K562 (cell line): ENCODE data around the gene COL20A1. TPM values are rescaled to one million over a fixed set of nuclear protein-coding genes. Genes with fewer than 3 reads are reported as not detected.

Experiments used
- ATAC-seq: fragments of 200-7000 bp; cut with Tn5 transposase; 3 replicates; pipeline ENCODE4 v1.9.1; 2020; ENCODE audit warnings: moderate library complexity
- BruUV-seq: library from RNA; stranded (reverse); fragments of 400-500 nt; replicated peaks from 2 replicates; lab custom pipeline; 2021; lab: Mats Ljungman, UMichigan
- CTCF ChIA-PET: fragments of 300-600 bp; formaldehyde crosslinking; extraction: SDS; loops from one replicate; lab custom pipeline; 2021; ENCODE audit warnings: low intra/inter-chr PET ratio; lab: Yijun Ruan, JAX
- POLR2A ChIA-PET: fragments of 300-600, 350-650 bp; sonication (Branson Sonifier 250); formaldehyde crosslinking; extraction: SDS; loops from one replicate; lab custom pipeline; 2021; ENCODE audit warnings: antibody characterized with exemption, inconsistent platforms; lab: Yijun Ruan, JAX
- DNase-seq, 4 experiments: peaks; one replicate each; pipeline versions ENCODE4 v3.0.0 to v3.0.0-alpha.2; 2011 to 2018; ENCODE audit warnings: low spot score in 3 of 4, mixed read lengths in 3 of 4; ENCODE audit errors: extremely low read depth in 1 of 4
- FAIRE-seq: peaks from 2 replicates; lab custom pipeline; 2011; peaks lifted over from hg19 to GRCh38; lab: Jason Lieb, UNC
- H2AFZ ChIP-seq: 2 replicates; pipeline ENCODE4 v1.6.0; 2011; ENCODE audit warnings: low read depth, low read length, control low read depth, inconsistent platforms
- H3K27ac ChIP-seq: fragments of 200-600 bp; 3 replicates; pipeline ENCODE4 v1.8.0; 2011; ENCODE audit warnings: low read depth, mild to moderate bottlenecking, control low read depth, inconsistent platforms, low read length, moderate library complexity, mixed read lengths; ENCODE audit errors: extremely low read depth
- H3K27me3 ChIP-seq, 2 experiments: fragments of 300-600 bp in 1 of 2; 2 replicates in 1 of 2; 3 replicates in 1 of 2; pipeline versions ENCODE4 v1.6.0 to v1.8.0; 2011; ENCODE audit warnings: inconsistent platforms in 2 of 2, low read length in 2 of 2, mild to moderate bottlenecking in 1 of 2, mixed read lengths in 1 of 2, moderate library complexity in 1 of 2; ENCODE audit not compliant: control insufficient read depth in 2 of 2, insufficient read depth in 2 of 2
- H3K36me3 ChIP-seq: fragments of 300-600 bp; 3 replicates; pipeline ENCODE4 v1.8.0; 2011; ENCODE audit warnings: mild to moderate bottlenecking, low read length, inconsistent platforms; ENCODE audit not compliant: control insufficient read depth, insufficient read depth
- H3K4me1 ChIP-seq, 2 experiments: fragments of 200-600 bp in 1 of 2; replicated peaks in 1 of 2; 2 replicates in 1 of 2; 3 replicates in 1 of 2; pipeline versions ENCODE4 v1.5.1 to v1.8.0; 2011; ENCODE audit warnings: inconsistent platforms in 2 of 2, low read length in 2 of 2, mild to moderate bottlenecking in 1 of 2, mixed read lengths in 1 of 2, moderate library complexity in 1 of 2; ENCODE audit not compliant: control insufficient read depth in 2 of 2, insufficient read depth in 2 of 2
- H3K4me2 ChIP-seq: 2 replicates; pipeline ENCODE4 v1.6.1; 2011; ENCODE audit warnings: low read length, control low read depth, inconsistent platforms, mixed read lengths; ENCODE audit not compliant: insufficient read depth
- H3K4me3 ChIP-seq: fragments of 200-600 bp; sonication (generic), shearing (Covaris generic); 2 replicates; pipeline ENCODE4 v1.5.1; 2016; ENCODE audit warnings: control low read depth, inconsistent platforms
- H3K79me2 ChIP-seq: fragments of 200-600 bp; 3 replicates; pipeline ENCODE4 v1.8.0; 2011; ENCODE audit warnings: low read length, inconsistent platforms; ENCODE audit not compliant: control insufficient read depth, insufficient read depth
- H3K9ac ChIP-seq, 2 experiments: 2 replicates each; pipeline versions ENCODE4 v1.6.0 to v1.6.1; 2011; ENCODE audit warnings: low read depth in 2 of 2, low read length in 2 of 2, control low read depth in 1 of 2, inconsistent platforms in 1 of 2, mild to moderate bottlenecking in 1 of 2, mixed read lengths in 1 of 2; ENCODE audit not compliant: insufficient read depth in 1 of 2
- H3K9me1 ChIP-seq: one replicate; pipeline ENCODE4 v1.6.0; 2011; ENCODE audit warnings: inconsistent platforms, mild to moderate bottlenecking, low read length, moderate library complexity; ENCODE audit not compliant: control insufficient read depth, insufficient read depth
- H3K9me3 ChIP-seq: replicated peaks from 2 replicates; pipeline ENCODE4 v1.5.1; 2011; ENCODE audit warnings: low read depth, low read length, inconsistent platforms; ENCODE audit not compliant: control insufficient read depth, insufficient read depth
- H4K20me1 ChIP-seq: replicated peaks from 2 replicates; pipeline ENCODE4 v1.6.1; 2011; ENCODE audit warnings: low read length, inconsistent platforms, mixed read lengths; ENCODE audit not compliant: control insufficient read depth, insufficient read depth
- ADNP ChIP-seq: fragments of 200-800 bp; sonication (Bioruptor generic); IDR thresholded peaks from 2 replicates; pipeline ENCODE4 v1.6.1; 2016; ENCODE audit warnings: missing genetic modification characterization, missing compliant biosample characterization
- ATF1 ChIP-seq, 2 experiments: fragments of 450-650 bp in 1 of 2; IDR thresholded peaks; 2 replicates each; pipeline ENCODE4 v1.6.1; 2016; ENCODE audit warnings: missing compliant biosample characterization in 1 of 2, missing genetic modification characterization in 1 of 2
- BCOR ChIP-seq: fragments of 450-650 bp; IDR thresholded peaks from 2 replicates; pipeline ENCODE4 v1.6.1; 2016
- CBX1 ChIP-seq: sonication (generic); IDR thresholded peaks from 2 replicates; pipeline ENCODE4 v1.6.1; 2016; ENCODE audit warnings: antibody characterized with exemption, low read depth, mild to moderate bottlenecking
- KDM1A ChIP-seq, 2 experiments: fragments of 450-650 bp; IDR thresholded peaks; 2 replicates each; pipeline ENCODE4 v1.6.1; 2016; ENCODE audit warnings: mild to moderate bottlenecking in 2 of 2
- RBM25 ChIP-seq: fragments of 200-400 bp; formaldehyde crosslinking; IDR thresholded peaks from 2 replicates; pipeline ENCODE4 v1.6.1; 2018; ENCODE audit warnings: low read length, low read depth, moderate library complexity; ENCODE audit not compliant: severe bottlenecking
- TAF15 ChIP-seq: fragments of 200-400 bp; formaldehyde crosslinking; IDR thresholded peaks from 2 replicates; pipeline ENCODE4 v1.6.1; 2017; ENCODE audit warnings: mild to moderate bottlenecking, low read depth, low read length, moderate library complexity
- U2AF1 ChIP-seq: fragments of 200-400 bp; formaldehyde crosslinking; optimal IDR thresholded peaks from 2 replicates; pipeline ENCODE3; 2017; ENCODE audit warnings: mild to moderate bottlenecking, low read depth, low read length, moderate library complexity
- ZNF121 ChIP-seq: sonication (generic); formaldehyde crosslinking; conservative IDR thresholded peaks from 2 replicates; pipeline ENCODE4 v1.8.0; 2022; ENCODE audit warnings: missing genetic modification reagents
- ZNF507 ChIP-seq: conservative IDR thresholded peaks from 2 replicates; pipeline ENCODE4 v1.6.1; 2017; ENCODE audit warnings: missing genetic modification characterization, missing compliant biosample characterization
- WGBS: fragments of 100-300 bp; shearing (Covaris generic); methylation state at CpG from one replicate; pipeline ENCODE4 v1.1.6; 2016; ENCODE audit warnings: low coverage, mixed read lengths; ENCODE audit not compliant: insufficient coverage; ENCODE audit errors: missing lambda C conversion rate; 5-methylcytosine and 5-hydroxymethylcytosine counted together
- in situ Hi-C: fragments of 300-500 bp; cut with MboI; formaldehyde crosslinking; loops from 4 replicates; pipeline ENCODE4 v1.15.0; 2018; ENCODE audit warnings: inconsistent platforms, mixed read lengths
- intact Hi-C: fragments of 100-400 bp; cut with micrococcal nuclease; formaldehyde crosslinking; loops from 2 replicates; pipeline ENCODE4 v1.14.2; 2022
- polyA plus RNA-seq, 8 experiments: library from polyadenylated mRNA; depleted of rRNA in 4 of 8; stranded (reverse) in 5 of 8; unstranded in 3 of 8; fragments of >200 nt; fragmentation: Nextera tagmentation in 2 of 8; fragmentation: Illumina TruSeq in 1 of 8; extraction: Ambion mirVana in 2 of 8; extraction: Trizol in 1 of 8; gene quantifications; 2 replicates each; pipeline versions ENCODE4 v1.2.1 to v1.2.3, GENCODE V29; 2011 to 2014; ENCODE audit warnings: inconsistent platforms in 1 of 8, missing spikeins in 1 of 8
- total RNA-seq, 7 experiments: library from RNA; depleted of rRNA in 6 of 7; stranded (reverse); fragments of >200 nt in 6 of 7; fragmentation: Illumina TruSeq in 2 of 7; extraction: Trizol in 2 of 7; gene quantifications; 2 replicates each; pipeline versions ENCODE4 v1.2.1 to v1.2.3, GENCODE V29; 2011 to 2021; ENCODE audit warnings: low replicate concordance in 1 of 7

COL20A1 gene
- total and polyA plus RNA-seq, 9 of the 15 experiments (the other 6 are each of a cell fraction or from before 2014, with no cell fraction given) = not detected

- TF ChIP-seq U2AF1 (no peak), ZNF507 (tag) (peak; percentile 93)
- H3K9me1 ChIP-seq = no peaks in the 10 kb centered on the region
- no peak overlapping the region for H3K4me3 ChIP-seq
- no peaks in the 10 kb centered on the region for H3K79me2 ChIP-seq
- H3K4me1 ChIP-seq = peaks cover 0 to 9% of the 10 kb centered on the region in 2 experiments; a peak in 1 of 5 replicates
- ChIA-PET POLR2A (no interaction called here), CTCF (no interaction called here)
- no peak overlapping the region for H3K27ac ChIP-seq
- H2AFZ ChIP-seq = no peak overlapping the region
- no TSS peak for BruUV-seq
- DNase-seq (no peak), ATAC-seq (no peak), FAIRE-seq (no peak)
- no peaks in the 10 kb centered on the region for H3K36me3 ChIP-seq
- intact Hi-C loops = no loop called here
- in situ Hi-C loops = no loop called here
- H3K4me2 ChIP-seq = no peak overlapping the region
- no peak overlapping the region for H3K9ac ChIP-seq
- H3K27me3 ChIP-seq = peaks cover 0 to 24% of the 10 kb centered on the region in 2 experiments; a peak in 4 of 5 replicates
- H4K20me1 ChIP-seq = no peaks in the 10 kb centered on the region
- WGBS = 13% methylated on average over 1 of the region's 1 CpG
- H3K9me3 ChIP-seq = no peaks in the 10 kb centered on the region
These were observed 8.7 kb downstream of the COL20A1 start for GRCh38 chr20:63301671-63302070.

- Histone ChIP-seq H3K4me3 (no peak overlapping the region), H3K9me3 (no peaks in the 10 kb centered on the region), H2AFZ (no peak overlapping the region), H3K27ac (no peak overlapping the region), H3K9ac (no peak overlapping the region), H3K4me1 (peaks cover 0 to 10% of the 10 kb centered on the region in 2 experiments; a peak in 1 of 5 replicates), H3K4me2 (no peak overlapping the region), H3K36me3 (no peaks in the 10 kb centered on the region), H3K27me3 (peaks cover 0 to 33% of the 10 kb centered on the region in 2 experiments; a peak in 4 of 5 replicates), H3K79me2 (no peaks in the 10 kb centered on the region), H4K20me1 (no peaks in the 10 kb centered on the region), H3K9me1 (no peaks in the 10 kb centered on the region)
- TF ChIP-seq KDM1A (IDR thresholded peaks at IDR 0.05) (0 out of 4 replicates have a peak, but pooled peaks have one; percentile 24 to 54), ATF1 (CRISPR knock-in tag; IDR thresholded peaks at IDR 0.05) (no peak), ATF1 (tag; IDR thresholded peaks at IDR 0.05) (no peak), ADNP (tag) (0 out of 2 replicates have a peak, but pooled peaks have one; percentile 27), ZNF121 (CRISPR knock-in tag) (peak; percentile 63), CBX1 (no peak), TAF15 (no peak), BCOR (peak; percentile 69), RBM25 (peak; percentile 90)
- DNase-seq (no peak), ATAC-seq (no peak), FAIRE-seq (no peak)
- BruUV-seq = no TSS peak
- ChIA-PET CTCF (no interaction called here), POLR2A (no interaction called here)
- intact Hi-C loops = no loop called here
- 14% methylated on average over 5 of the region's 5 CpGs for WGBS
- in situ Hi-C loops = no loop called here
These were observed 10.2 kb downstream of the COL20A1 start for GRCh38 chr20:63303095-63303666.
